ENCODE results near the gene GADL1. TPM values are rescaled to one million over a fixed set of nuclear protein-coding genes. Genes with fewer than 3 reads are reported as not detected.
A peak's percentile ranks its signal among the peaks of the same experiment; 100 is the strongest.

GADL1 gene
- polyA plus RNA-seq, 1 experiment, result not detected

GRCh38 chr3:30760040-30760695 lies 134.3 kb downstream of the GADL1 start:
- no peak for DNase-seq (ENCODE audit: low read depth, low spot score)
- Histone ChIP-seq H3K9me3 (ENCODE audit: control insufficient read depth, insufficient read depth, low read length) (no peaks in the 10 kb centered on the region), H3K27me3 (ENCODE audit: control insufficient read depth, insufficient read depth, low read length) (no peaks in the 10 kb centered on the region), H3K4me3 (ENCODE audit: low read depth, low read length) (no peak overlapping the region), H3K27ac (ENCODE audit: low read depth, low read length) (no peak overlapping the region)
- ChIA-PET CTCF (interaction anchor here (1.7 to 4.9 kb wide), 2 partner anchors 9 to 718 kb away, joined by 4 to 35 read pairs; no protein-coding TSS in a partner anchor), POLR2A (no interaction called here)
- no peak for TF ChIP-seq CTCF (IDR thresholded peaks at IDR 0.05; ENCODE audit: low read depth, low read length)

- TF ChIP-seq CTCF (IDR thresholded peaks at IDR 0.05; ENCODE audit: low read depth, low read length), result no peak
- Histone ChIP-seq H3K9me3 (ENCODE audit: control insufficient read depth, insufficient read depth, low read length) (no peaks in the 10 kb centered on the region), H3K27ac (ENCODE audit: low read depth, low read length) (no peak overlapping the region), H3K4me3 (ENCODE audit: low read depth, low read length) (no peak overlapping the region), H3K27me3 (ENCODE audit: control insufficient read depth, insufficient read depth, low read length) (no peaks in the 10 kb centered on the region)
- CTCF ChIA-PET, result interaction anchor here (1.2 to 1.8 kb wide), 2 partner anchors 376 to 714 kb away, joined by 3 to 5 read pairs; no protein-coding TSS in a partner anchor
- POLR2A ChIA-PET, result interaction anchor here (0.6 kb wide), 1 partner anchor 106 kb away, joined by 3 read pairs; no protein-coding TSS in a partner anchor
- no peak for DNase-seq (ENCODE audit: low read depth, low spot score)
Measured at GRCh38 chr3:30756218-30756617, 138.2 kb downstream of the GADL1 start.

GRCh38 chr3:30754426-30754825 lies 140.0 kb downstream of the GADL1 start:
- no peaks in the 10 kb centered on the region for H3K9me3 ChIP-seq (ENCODE audit: control insufficient read depth, insufficient read depth, low read length)
- DNase-seq (ENCODE audit: low read depth, low spot score), result no peak
- ChIA-PET POLR2A (no interaction called here), CTCF (interaction anchor here (1.4 to 8.3 kb wide), 2 partner anchors 14 to 712 kb away, joined by 4 to 87 read pairs; no protein-coding TSS in a partner anchor)
- H3K27me3 ChIP-seq (ENCODE audit: control insufficient read depth, insufficient read depth, low read length), result no peaks in the 10 kb centered on the region
- H3K4me3 ChIP-seq (ENCODE audit: low read depth, low read length), result no peak overlapping the region
- H3K27ac ChIP-seq (ENCODE audit: low read depth, low read length), result no peak overlapping the region
- no peak for TF ChIP-seq CTCF (IDR thresholded peaks at IDR 0.05; ENCODE audit: low read depth, low read length)

GRCh38 chr3:30753766-30754165 lies 140.7 kb downstream of the GADL1 start:
- TF ChIP-seq CTCF (IDR thresholded peaks at IDR 0.05; ENCODE audit: low read depth, low read length), result no peak
- DNase-seq (ENCODE audit: low read depth, low spot score), result no peak
- Histone ChIP-seq H3K27ac (ENCODE audit: low read depth, low read length) (no peak overlapping the region), H3K27me3 (ENCODE audit: control insufficient read depth, insufficient read depth, low read length) (no peaks in the 10 kb centered on the region), H3K9me3 (ENCODE audit: control insufficient read depth, insufficient read depth, low read length) (no peaks in the 10 kb centered on the region), H3K4me3 (ENCODE audit: low read depth, low read length) (no peak overlapping the region)
- POLR2A ChIA-PET, result no interaction called here
- CTCF ChIA-PET, result interaction anchor here (0.6 to 8.3 kb wide), 3 partner anchors 15 to 711 kb away, joined by 4 to 87 read pairs (median 19); no protein-coding TSS in a partner anchor

- TF ChIP-seq CTCF (IDR thresholded peaks at IDR 0.05; ENCODE audit: low read depth, low read length), result no peak
- no peaks in the 10 kb centered on the region for H3K27me3 ChIP-seq (ENCODE audit: control insufficient read depth, insufficient read depth, low read length)
- ChIA-PET POLR2A (interaction anchor here (0.6 kb wide), 1 partner anchor 672 kb away, joined by 3 read pairs; no protein-coding TSS in a partner anchor), CTCF (interaction anchor here (0.6 to 8.3 kb wide), 4 partner anchors 16 to 711 kb away, joined by 4 to 87 read pairs (median 18); no protein-coding TSS in a partner anchor)
- no peaks in the 10 kb centered on the region for H3K9me3 ChIP-seq (ENCODE audit: control insufficient read depth, insufficient read depth, low read length)
- DNase-seq (ENCODE audit: low read depth, low spot score), result peak; percentile 36
- no peak overlapping the region for H3K4me3 ChIP-seq (ENCODE audit: low read depth, low read length)
- H3K27ac ChIP-seq (ENCODE audit: low read depth, low read length), result no peak overlapping the region
Measured at GRCh38 chr3:30752970-30753369, 141.5 kb downstream of the GADL1 start.
